22Rv1 (cell line): ENCODE results near the gene PRAME.

Experiments
- H3K27ac ChIP-seq: fragments of 450-650 bp; 2 replicates; pipeline ENCODE4 v1.5.1; 2017
- ZFX ChIP-seq: fragments of 450-650 bp; IDR thresholded peaks from 2 replicates; pipeline ENCODE4 v1.6.1; 2017; ENCODE audit warnings: antibody characterized with exemption, borderline replicate concordance
- TF ChIP-seq, protein P1 (sequence below): fragments of 450-650 bp; IDR thresholded peaks from 2 replicates; pipeline ENCODE4 v1.5.1; 2017; ENCODE audit warnings: mild to moderate bottlenecking

Gene PRAME

GRCh38 chr22:22553735-22554586, 5.1 kb downstream of the PRAME start:
- no peak overlapping the region for H3K27ac ChIP-seq
- TF ChIP-seq, protein P1, sequence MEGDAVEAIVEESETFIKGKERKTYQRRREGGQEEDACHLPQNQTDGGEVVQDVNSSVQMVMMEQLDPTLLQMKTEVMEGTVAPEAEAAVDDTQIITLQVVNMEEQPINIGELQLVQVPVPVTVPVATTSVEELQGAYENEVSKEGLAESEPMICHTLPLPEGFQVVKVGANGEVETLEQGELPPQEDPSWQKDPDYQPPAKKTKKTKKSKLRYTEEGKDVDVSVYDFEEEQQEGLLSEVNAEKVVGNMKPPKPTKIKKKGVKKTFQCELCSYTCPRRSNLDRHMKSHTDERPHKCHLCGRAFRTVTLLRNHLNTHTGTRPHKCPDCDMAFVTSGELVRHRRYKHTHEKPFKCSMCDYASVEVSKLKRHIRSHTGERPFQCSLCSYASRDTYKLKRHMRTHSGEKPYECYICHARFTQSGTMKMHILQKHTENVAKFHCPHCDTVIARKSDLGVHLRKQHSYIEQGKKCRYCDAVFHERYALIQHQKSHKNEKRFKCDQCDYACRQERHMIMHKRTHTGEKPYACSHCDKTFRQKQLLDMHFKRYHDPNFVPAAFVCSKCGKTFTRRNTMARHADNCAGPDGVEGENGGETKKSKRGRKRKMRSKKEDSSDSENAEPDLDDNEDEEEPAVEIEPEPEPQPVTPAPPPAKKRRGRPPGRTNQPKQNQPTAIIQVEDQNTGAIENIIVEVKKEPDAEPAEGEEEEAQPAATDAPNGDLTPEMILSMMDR: no peak
- no peak for TF ChIP-seq ZFX

- TF ChIP-seq, protein P1: no peak
- no peak for TF ChIP-seq ZFX
- no peak overlapping the region for H3K27ac ChIP-seq
Observed at GRCh38 chr22:22553141-22553540, 5.9 kb downstream of the PRAME start.

DNA sequence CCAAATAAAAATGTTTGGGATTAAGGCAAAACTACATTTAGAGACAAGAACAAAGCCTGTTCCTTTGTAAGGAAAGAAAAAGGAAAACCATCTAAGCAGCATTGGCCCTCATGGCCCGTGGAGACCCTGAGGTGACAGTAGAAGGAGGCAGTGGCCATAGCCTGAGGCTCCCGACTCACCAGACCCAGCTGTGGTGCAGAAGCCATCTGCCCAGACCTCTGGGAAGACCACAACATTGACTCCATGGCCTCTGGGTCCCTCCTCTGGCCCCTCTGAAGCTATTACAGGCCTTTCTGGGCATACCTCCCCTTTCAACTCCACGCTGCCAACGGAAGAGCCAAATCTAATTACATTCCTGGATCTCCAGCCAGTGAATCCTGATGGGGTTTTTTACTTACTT, 6.4 kb downstream of the PRAME start:
- TF ChIP-seq, protein P1: no peak
- TF ChIP-seq ZFX: no peak
- no peak overlapping the region for H3K27ac ChIP-seq

DNA sequence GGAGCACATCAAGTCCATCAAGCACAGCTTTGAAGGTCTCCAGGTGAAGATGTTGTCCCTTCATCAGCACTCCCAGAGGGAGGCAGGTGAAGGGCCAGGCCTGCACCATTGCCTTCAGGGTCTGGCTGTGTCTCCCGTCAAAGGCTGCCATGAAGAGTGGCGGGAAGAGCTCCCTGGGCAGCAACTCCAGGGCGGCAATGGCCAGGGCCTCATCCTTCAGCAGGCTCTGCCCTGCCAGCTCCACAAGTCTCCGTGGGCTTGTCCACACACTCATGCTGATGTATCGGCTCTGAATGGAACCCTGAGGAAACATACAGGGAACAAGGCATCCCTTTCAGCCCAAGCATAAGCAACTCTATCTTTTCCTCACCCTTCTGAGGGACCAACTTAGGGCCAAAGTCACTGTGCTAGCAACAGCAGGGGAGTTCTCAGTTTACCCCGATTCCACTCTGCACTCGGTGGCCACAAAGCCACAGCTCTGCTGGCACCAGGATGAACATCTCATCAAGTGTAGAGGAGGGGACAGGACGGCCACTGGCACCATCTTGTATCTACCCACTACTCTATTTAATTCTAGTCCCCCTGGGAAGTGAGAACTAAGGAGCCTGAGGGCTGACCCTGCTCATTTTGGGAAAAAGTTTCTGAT, 8.2 kb downstream of the PRAME start:
- H3K27ac ChIP-seq: no peak overlapping the region
- TF ChIP-seq, protein P1: no peak
- TF ChIP-seq ZFX: no peak

DNA sequence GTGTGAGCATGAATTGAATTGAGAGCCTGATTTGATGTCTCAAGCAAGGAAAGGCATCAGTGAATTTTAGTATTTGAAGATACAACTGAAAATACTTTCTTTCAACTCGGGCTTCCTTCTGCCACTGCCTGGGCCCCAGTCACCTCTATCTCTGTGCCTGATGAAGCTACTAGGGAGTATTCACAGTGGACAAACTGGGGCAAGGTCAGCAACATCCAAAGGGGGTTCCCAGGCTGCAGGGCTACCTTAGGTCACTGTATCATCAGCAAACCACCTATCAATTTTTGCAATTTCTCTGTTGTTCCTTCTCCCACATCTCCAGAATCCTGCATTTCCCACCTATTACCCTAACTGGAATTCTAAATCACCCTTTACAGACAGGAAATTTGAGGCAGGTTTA, 10.2 kb downstream of the PRAME start:
- H3K27ac ChIP-seq: no peak overlapping the region
- TF ChIP-seq ZFX: no peak
- TF ChIP-seq, protein P1: no peak

- H3K27ac ChIP-seq: no peak overlapping the region
Observed at GRCh38 chr22:22548317-22548716, 10.7 kb downstream of the PRAME start.

More at GRCh38 chr22:22548317-22548716, 10.7 kb downstream of the PRAME start:
- TF ChIP-seq, protein P1: no peak
- TF ChIP-seq ZFX: no peak
